Vagina (tissue), 2 donors: ENCODE data around the gene FBXO38.

Source experiments
- POLR2A ChIP-seq, 2 donors: fragments of 450-650 bp; IDR thresholded peaks; one replicate each; pipeline ENCODE4 v1.6.1; 2017; ENCODE audit warnings: antibody characterized with exemption in 2 of 2, mild to moderate bottlenecking in 2 of 2, moderate library complexity in 2 of 2
- TF ChIP-seq, protein P1 (sequence below), 3 experiments: fragments of 450-650 bp in 2 of 3; fragments of 200-600 bp in 1 of 3; sonication (generic) in 1 of 3; IDR thresholded peaks; one replicate each; pipeline ENCODE4 v1.5.1; 2017 to 2019; ENCODE audit warnings: antibody characterized with exemption in 3 of 3, mild to moderate bottlenecking in 2 of 3, moderate library complexity in 2 of 3

GRCh38 chr5:148484651-148485050, 100.9 kb downstream of the FBXO38 start:
- TF ChIP-seq, protein P1, sequence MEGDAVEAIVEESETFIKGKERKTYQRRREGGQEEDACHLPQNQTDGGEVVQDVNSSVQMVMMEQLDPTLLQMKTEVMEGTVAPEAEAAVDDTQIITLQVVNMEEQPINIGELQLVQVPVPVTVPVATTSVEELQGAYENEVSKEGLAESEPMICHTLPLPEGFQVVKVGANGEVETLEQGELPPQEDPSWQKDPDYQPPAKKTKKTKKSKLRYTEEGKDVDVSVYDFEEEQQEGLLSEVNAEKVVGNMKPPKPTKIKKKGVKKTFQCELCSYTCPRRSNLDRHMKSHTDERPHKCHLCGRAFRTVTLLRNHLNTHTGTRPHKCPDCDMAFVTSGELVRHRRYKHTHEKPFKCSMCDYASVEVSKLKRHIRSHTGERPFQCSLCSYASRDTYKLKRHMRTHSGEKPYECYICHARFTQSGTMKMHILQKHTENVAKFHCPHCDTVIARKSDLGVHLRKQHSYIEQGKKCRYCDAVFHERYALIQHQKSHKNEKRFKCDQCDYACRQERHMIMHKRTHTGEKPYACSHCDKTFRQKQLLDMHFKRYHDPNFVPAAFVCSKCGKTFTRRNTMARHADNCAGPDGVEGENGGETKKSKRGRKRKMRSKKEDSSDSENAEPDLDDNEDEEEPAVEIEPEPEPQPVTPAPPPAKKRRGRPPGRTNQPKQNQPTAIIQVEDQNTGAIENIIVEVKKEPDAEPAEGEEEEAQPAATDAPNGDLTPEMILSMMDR (IDR thresholded peaks at IDR 0.05) = no peak
- TF ChIP-seq POLR2A (IDR thresholded peaks at IDR 0.05) = no peak
